ENCODE measurements around the gene YJEFN3.

YJEFN3 gene

DNA sequence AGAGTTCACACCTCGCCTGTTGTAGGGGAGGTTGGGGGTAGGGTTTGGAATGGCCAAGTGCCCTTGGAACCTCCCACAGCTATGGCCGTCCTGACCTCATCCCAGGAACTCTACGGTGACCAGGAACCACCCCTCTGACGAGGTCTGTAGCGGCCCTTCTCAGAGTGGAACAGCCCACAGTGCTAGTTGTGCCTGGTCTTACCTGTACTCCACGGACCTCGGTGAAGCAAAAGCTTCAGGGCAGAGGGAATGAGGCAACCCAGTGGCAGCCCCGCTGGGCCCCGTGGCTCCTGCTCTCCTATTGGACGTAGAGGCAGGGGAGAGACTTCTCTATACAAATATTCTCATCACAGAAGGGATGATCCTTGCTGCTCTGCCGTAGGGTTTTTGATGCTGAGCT lies 20.5 kb upstream of the YJEFN3 start:
- Histone ChIP-seq H3K4me3 (ENCODE audit: insufficient read depth, low read depth, low read length, poor library complexity, severe bottlenecking) (no peak overlapping the region), H3K27me3 (replicated peaks; ENCODE audit: control insufficient read depth, insufficient read depth, low read length, poor library complexity, severe bottlenecking) (no peaks in the 10 kb centered on the region), H3K36me3 (ENCODE audit: control insufficient read depth, insufficient read depth, low read length) (peaks cover 33% of the 10 kb centered on the region), H3K27ac (ENCODE audit: insufficient read depth, low read length, poor library complexity, severe bottlenecking) (no peak overlapping the region), H3K9me3 (ENCODE audit: control insufficient read depth, low read length) (no peaks in the 10 kb centered on the region), H3K4me1 (ENCODE audit: control insufficient read depth, insufficient read depth, low read length, poor library complexity, severe bottlenecking) (no peaks in the 10 kb centered on the region)
- DNase-seq: no peak

DNA sequence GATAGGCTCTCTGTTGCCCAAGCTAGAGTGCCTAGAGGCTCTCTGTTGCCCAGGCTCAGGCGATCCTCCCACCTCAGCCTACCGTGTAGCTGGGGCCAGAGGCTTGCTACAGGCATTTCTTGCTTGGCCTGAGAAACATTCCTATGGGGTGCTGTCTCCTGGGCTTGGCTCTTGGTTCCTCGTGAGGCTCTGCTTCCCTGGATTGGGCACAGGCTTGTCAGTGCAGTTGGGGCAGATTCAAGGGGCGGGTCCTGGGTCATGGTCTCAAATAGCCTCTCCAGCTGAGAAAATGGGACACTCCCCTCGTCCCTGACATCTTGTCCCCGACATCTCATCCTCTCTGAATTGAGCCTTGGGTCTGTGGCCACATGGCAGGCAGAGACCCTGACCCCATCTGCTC lies 18.3 kb upstream of the YJEFN3 start:
- Histone ChIP-seq H3K27ac (ENCODE audit: insufficient read depth, low read length, poor library complexity, severe bottlenecking) (no peak overlapping the region), H3K4me3 (ENCODE audit: insufficient read depth, low read depth, low read length, poor library complexity, severe bottlenecking) (no peak overlapping the region), H3K36me3 (ENCODE audit: control insufficient read depth, insufficient read depth, low read length) (peaks cover 12% of the 10 kb centered on the region), H3K4me1 (ENCODE audit: control insufficient read depth, insufficient read depth, low read length, poor library complexity, severe bottlenecking) (peaks cover 3% of the 10 kb centered on the region), H3K27me3 (replicated peaks; ENCODE audit: control insufficient read depth, insufficient read depth, low read length, poor library complexity, severe bottlenecking) (no peaks in the 10 kb centered on the region), H3K9me3 (ENCODE audit: control insufficient read depth, low read length) (no peaks in the 10 kb centered on the region)
- no peak for DNase-seq

DNA sequence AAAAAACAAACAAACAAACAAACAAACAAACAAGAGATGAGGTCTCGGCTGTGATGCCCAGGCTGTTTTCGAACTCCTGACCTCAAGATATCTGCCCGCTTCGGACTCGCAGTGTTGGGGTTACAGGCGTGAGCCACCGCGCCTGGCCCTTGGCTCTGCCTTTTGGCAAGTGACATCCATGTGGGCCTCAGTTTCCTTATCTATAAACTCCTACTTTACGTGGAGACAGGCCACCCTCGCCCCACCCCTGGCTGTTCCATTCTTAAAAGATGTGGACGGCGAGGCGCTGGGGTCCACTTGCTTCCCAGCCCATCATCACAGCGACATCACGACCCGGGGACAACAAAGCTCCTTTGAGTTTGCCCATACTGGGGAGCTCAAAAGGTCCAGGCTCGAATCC lies 15.0 kb upstream of the YJEFN3 start:
- H3K36me3 ChIP-seq (ENCODE audit: control insufficient read depth, insufficient read depth, low read length): no peaks in the 10 kb centered on the region
- peaks cover 18% of the 10 kb centered on the region for H3K4me1 ChIP-seq (ENCODE audit: control insufficient read depth, insufficient read depth, low read length, poor library complexity, severe bottlenecking)
- no peak overlapping the region for H3K4me3 ChIP-seq (ENCODE audit: insufficient read depth, low read depth, low read length, poor library complexity, severe bottlenecking)
- no peaks in the 10 kb centered on the region for H3K27me3 ChIP-seq (replicated peaks; ENCODE audit: control insufficient read depth, insufficient read depth, low read length, poor library complexity, severe bottlenecking)
- H3K9me3 ChIP-seq (ENCODE audit: control insufficient read depth, low read length): no peaks in the 10 kb centered on the region
- no peak overlapping the region for H3K27ac ChIP-seq (ENCODE audit: insufficient read depth, low read length, poor library complexity, severe bottlenecking)
- no peak for DNase-seq

DNA sequence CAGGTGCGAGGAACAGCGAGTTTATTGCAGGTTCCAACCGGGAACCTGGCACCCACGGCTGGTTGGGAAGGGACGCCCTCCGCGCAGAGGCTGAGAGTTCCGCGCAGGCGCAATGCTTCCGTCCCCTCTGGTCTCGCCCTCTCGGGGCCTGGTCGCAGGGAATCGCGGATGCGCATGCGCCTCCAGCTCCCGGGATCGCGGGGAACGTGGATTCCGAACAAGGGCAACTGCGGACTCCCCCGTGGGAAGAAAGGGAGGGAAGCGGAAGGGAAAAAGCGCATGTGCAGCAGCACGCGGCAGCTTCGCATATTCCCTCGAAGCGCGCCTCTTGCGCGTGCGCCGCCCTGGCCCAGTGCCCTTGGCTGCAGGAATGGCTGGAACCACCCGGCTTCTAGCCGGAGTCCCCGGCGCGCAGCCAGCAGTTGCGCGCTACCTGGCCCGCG lies 14.5 kb upstream of the YJEFN3 start:
- no peaks in the 10 kb centered on the region for H3K36me3 ChIP-seq (ENCODE audit: control insufficient read depth, insufficient read depth, low read length)
- no peak for DNase-seq
- H3K9me3 ChIP-seq (ENCODE audit: control insufficient read depth, low read length): no peaks in the 10 kb centered on the region
- H3K27ac ChIP-seq (ENCODE audit: insufficient read depth, low read length, poor library complexity, severe bottlenecking): no peak overlapping the region
- no peaks in the 10 kb centered on the region for H3K27me3 ChIP-seq (replicated peaks; ENCODE audit: control insufficient read depth, insufficient read depth, low read length, poor library complexity, severe bottlenecking)
- no peak overlapping the region for H3K4me3 ChIP-seq (ENCODE audit: insufficient read depth, low read depth, low read length, poor library complexity, severe bottlenecking)
- peaks cover 18% of the 10 kb centered on the region for H3K4me1 ChIP-seq (ENCODE audit: control insufficient read depth, insufficient read depth, low read length, poor library complexity, severe bottlenecking)

DNA sequence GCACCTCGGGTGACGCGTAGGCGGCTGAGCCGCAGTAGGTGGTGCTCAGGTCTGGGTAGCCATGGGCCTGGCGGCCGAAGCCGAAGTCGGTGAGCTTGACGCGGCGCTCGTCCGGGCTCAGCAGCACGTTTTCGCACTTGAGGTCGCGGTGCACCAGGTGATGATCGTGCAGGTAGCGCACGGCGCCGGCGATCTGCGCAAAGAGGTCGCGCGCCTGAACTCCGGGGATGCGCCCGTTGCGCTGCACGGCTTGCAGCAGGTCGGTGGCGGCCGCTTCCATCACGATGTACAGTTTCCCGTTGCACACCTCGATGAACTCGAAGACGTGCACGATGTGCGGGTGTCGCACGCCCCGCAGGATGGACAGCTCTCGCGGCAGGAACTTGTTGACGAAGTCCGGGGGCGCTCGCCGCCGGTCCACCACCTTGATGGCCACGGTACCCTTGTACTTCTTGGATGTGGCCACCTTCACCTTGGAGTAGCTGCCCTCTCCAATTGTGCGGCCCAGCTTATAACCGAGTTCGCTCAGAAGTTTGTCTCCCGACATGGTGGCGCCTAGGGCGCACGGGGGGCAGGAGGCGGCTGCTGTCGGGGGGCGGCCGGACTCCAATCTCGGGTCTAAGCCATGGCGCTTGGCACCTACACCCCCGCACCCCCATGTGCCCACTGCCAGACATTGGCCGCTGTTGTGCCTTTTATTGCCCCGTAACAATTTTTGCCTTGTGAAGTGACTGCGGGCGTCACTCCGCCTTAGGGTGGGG lies 13.7 kb upstream of the YJEFN3 start, which contains the start of gene TSSK6:
Gene TSSK6 (minus strand): TSS at position 668 of the 761 bp plus-strand sequence. CDS start 121 bp downstream, at position 547.
- H3K9me3 ChIP-seq (ENCODE audit: control insufficient read depth, low read length): no peaks in the 10 kb centered on the region
- H3K27ac ChIP-seq (ENCODE audit: insufficient read depth, low read length, poor library complexity, severe bottlenecking): peak within 1 kb of the TSS; percentile 78
- H3K27me3 ChIP-seq (replicated peaks; ENCODE audit: control insufficient read depth, insufficient read depth, low read length, poor library complexity, severe bottlenecking): no peaks in the 10 kb centered on the region
- peaks cover 3% of the 10 kb centered on the region for H3K36me3 ChIP-seq (ENCODE audit: control insufficient read depth, insufficient read depth, low read length)
- peak within 1 kb of the TSS; percentile 86 for H3K4me3 ChIP-seq (ENCODE audit: insufficient read depth, low read depth, low read length, poor library complexity, severe bottlenecking)
- H3K4me1 ChIP-seq (ENCODE audit: control insufficient read depth, insufficient read depth, low read length, poor library complexity, severe bottlenecking): peaks cover 18% of the 10 kb centered on the region
- no peak for DNase-seq

DNA sequence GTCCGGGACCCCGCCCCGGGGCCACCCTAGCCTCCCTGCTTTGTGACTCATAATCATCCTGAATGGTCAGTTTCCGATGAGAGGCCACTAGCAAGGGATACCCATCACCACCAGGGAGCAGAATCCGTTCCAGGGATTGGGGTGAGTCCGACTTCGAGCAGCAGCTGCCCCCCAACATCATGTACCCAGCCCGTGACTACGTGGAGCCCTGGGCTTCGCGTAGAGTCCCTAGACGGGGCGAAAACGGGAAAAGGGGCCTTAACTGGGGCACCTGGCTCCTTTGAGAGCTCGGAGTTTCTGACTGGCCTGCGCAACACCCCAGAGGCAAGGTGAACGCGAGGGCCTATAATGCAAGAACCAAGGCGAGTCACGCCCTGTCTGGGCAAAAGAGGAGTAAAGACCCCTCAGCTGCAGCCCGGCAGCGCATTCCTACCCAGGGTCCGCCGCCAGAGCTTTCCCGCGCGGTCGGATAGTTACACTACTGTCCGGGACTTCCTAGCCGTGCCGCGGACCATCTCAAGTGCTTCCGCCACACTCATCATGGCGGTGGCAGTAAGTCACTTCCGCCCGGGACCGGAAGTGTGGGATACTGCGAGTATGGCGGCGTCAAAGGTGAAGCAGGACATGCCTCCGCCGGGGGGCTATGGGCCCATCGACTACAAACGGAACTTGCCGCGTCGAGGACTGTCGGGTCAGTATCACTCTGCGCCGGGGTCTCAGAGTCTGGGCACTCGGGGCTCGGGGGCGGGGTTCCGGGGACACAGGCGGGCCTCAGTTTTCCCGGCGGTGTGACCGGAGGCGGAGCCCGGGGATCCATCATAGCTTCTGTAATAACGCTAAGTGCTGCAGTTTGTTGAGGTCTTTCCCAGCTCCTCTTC lies 12.8 kb upstream of the YJEFN3 start, which contains the start of gene NDUFA13:
Gene NDUFA13 (plus strand): TSS at position 584 of the 878 bp plus-strand sequence. CDS start 14 bp downstream, at position 598.
- H3K36me3 ChIP-seq (ENCODE audit: control insufficient read depth, insufficient read depth, low read length): peaks cover 3% of the 10 kb centered on the region
- H3K27me3 ChIP-seq (replicated peaks; ENCODE audit: control insufficient read depth, insufficient read depth, low read length, poor library complexity, severe bottlenecking): no peaks in the 10 kb centered on the region
- no peaks in the 10 kb centered on the region for H3K9me3 ChIP-seq (ENCODE audit: control insufficient read depth, low read length)
- peak within 1 kb of the TSS; percentile 78 for H3K27ac ChIP-seq (ENCODE audit: insufficient read depth, low read length, poor library complexity, severe bottlenecking)
- peak within 1 kb of the TSS; percentile 86 for H3K4me3 ChIP-seq (ENCODE audit: insufficient read depth, low read depth, low read length, poor library complexity, severe bottlenecking)
- H3K4me1 ChIP-seq (ENCODE audit: control insufficient read depth, insufficient read depth, low read length, poor library complexity, severe bottlenecking): peaks cover 18% of the 10 kb centered on the region
- peak; percentile 90 for DNase-seq

DNA sequence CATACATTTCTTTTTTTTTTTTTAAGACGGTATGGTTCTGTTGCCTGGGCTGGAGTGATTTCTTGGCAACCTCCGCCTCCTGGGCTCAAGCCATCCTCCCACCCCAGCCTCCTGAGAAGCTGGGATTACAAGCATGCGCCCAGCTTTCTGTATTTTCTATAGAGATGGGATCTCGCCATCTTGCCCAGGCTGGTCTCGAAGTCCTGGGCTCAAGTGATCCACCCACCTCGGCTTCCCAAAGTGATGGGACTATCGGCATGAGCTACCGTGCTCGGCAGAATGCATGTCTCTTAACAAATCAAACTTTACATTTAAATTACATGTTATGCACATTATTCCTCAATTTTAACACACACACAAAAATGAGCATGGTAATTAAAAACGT lies 11.5 kb upstream of the YJEFN3 start:
- Histone ChIP-seq H3K27me3 (replicated peaks; ENCODE audit: control insufficient read depth, insufficient read depth, low read length, poor library complexity, severe bottlenecking) (no peaks in the 10 kb centered on the region), H3K9me3 (ENCODE audit: control insufficient read depth, low read length) (no peaks in the 10 kb centered on the region), H3K36me3 (ENCODE audit: control insufficient read depth, insufficient read depth, low read length) (peaks cover 3% of the 10 kb centered on the region), H3K4me3 (ENCODE audit: insufficient read depth, low read depth, low read length, poor library complexity, severe bottlenecking) (no peak overlapping the region), H3K27ac (ENCODE audit: insufficient read depth, low read length, poor library complexity, severe bottlenecking) (no peak overlapping the region), H3K4me1 (ENCODE audit: control insufficient read depth, insufficient read depth, low read length, poor library complexity, severe bottlenecking) (peaks cover 18% of the 10 kb centered on the region)
- DNase-seq: no peak

DNA sequence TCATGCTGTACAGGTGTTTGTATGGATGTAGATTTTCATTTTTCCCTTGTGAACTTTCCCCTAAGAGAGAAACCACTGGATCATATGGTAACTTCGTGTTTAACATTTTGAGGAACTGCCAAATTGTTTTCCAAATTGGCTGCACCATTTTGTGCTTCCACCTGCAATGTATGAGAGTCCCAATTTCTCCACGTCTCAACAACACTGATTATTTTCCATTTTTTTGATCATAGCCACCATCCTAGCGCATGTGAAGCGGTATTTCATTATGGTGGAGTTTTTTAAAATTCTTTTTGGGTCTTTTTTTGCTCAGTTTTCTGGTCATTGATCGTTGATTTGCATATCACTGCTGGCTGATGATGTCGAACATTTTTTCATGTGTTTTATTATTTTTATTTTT lies 7.7 kb upstream of the YJEFN3 start:
- no peaks in the 10 kb centered on the region for H3K27me3 ChIP-seq (replicated peaks; ENCODE audit: control insufficient read depth, insufficient read depth, low read length, poor library complexity, severe bottlenecking)
- H3K4me1 ChIP-seq (ENCODE audit: control insufficient read depth, insufficient read depth, low read length, poor library complexity, severe bottlenecking): peaks cover 12% of the 10 kb centered on the region
- no peak overlapping the region for H3K27ac ChIP-seq (ENCODE audit: insufficient read depth, low read length, poor library complexity, severe bottlenecking)
- no peak for DNase-seq
- H3K36me3 ChIP-seq (ENCODE audit: control insufficient read depth, insufficient read depth, low read length): peaks cover 4% of the 10 kb centered on the region
- no peak overlapping the region for H3K4me3 ChIP-seq (ENCODE audit: insufficient read depth, low read depth, low read length, poor library complexity, severe bottlenecking)
- no peaks in the 10 kb centered on the region for H3K9me3 ChIP-seq (ENCODE audit: control insufficient read depth, low read length)

DNA sequence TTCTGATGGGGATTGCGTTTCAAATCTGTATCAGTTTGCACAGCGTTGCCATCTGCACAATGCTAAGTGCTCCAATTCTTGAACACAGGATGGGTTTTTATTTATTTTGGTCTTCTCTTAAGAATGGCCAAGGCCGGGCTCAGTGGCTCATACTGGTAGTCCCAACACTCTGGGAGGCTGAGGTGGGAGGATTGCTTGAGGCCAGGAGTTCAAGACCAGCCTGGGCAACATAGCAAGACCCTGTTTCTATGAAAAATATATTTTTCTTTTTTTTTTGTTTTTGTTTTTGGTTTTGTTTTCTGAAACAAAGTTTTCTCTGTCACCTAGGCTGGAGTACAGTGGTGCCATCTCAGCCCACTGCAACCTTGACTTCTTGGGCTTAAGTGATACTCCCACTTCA lies 5.5 kb upstream of the YJEFN3 start:
- DNase-seq: no peak
- no peaks in the 10 kb centered on the region for H3K9me3 ChIP-seq (ENCODE audit: control insufficient read depth, low read length)
- H3K4me1 ChIP-seq (ENCODE audit: control insufficient read depth, insufficient read depth, low read length, poor library complexity, severe bottlenecking): no peaks in the 10 kb centered on the region
- peaks cover 21% of the 10 kb centered on the region for H3K36me3 ChIP-seq (ENCODE audit: control insufficient read depth, insufficient read depth, low read length)
- H3K27ac ChIP-seq (ENCODE audit: insufficient read depth, low read length, poor library complexity, severe bottlenecking): no peak overlapping the region
- no peak overlapping the region for H3K4me3 ChIP-seq (ENCODE audit: insufficient read depth, low read depth, low read length, poor library complexity, severe bottlenecking)
- no peaks in the 10 kb centered on the region for H3K27me3 ChIP-seq (replicated peaks; ENCODE audit: control insufficient read depth, insufficient read depth, low read length, poor library complexity, severe bottlenecking)

DNA sequence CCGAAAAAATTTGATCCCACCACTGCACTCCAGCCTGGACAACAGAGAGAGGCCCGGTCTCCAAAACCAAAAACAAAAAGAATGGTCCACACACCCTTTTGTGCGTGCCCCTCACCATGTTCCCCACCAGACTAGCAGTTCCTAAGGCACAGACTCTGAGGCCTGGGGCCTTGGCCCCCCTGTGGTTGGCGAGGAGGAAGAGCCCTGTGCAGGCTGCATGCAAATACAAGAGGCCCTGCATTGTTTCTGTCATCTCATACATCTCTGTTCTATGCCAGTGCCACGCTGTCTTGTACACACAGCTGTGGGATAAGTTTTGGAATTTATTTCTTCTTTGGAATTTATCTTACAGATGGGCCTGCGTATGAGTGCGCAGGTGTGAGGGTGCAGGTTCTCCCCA lies 4.7 kb upstream of the YJEFN3 start:
- H3K9me3 ChIP-seq (ENCODE audit: control insufficient read depth, low read length): no peaks in the 10 kb centered on the region
- H3K4me3 ChIP-seq (ENCODE audit: insufficient read depth, low read depth, low read length, poor library complexity, severe bottlenecking): no peak overlapping the region
- no peaks in the 10 kb centered on the region for H3K27me3 ChIP-seq (replicated peaks; ENCODE audit: control insufficient read depth, insufficient read depth, low read length, poor library complexity, severe bottlenecking)
- no peaks in the 10 kb centered on the region for H3K4me1 ChIP-seq (ENCODE audit: control insufficient read depth, insufficient read depth, low read length, poor library complexity, severe bottlenecking)
- no peak for DNase-seq
- peaks cover 24% of the 10 kb centered on the region for H3K36me3 ChIP-seq (ENCODE audit: control insufficient read depth, insufficient read depth, low read length)
- H3K27ac ChIP-seq (ENCODE audit: insufficient read depth, low read length, poor library complexity, severe bottlenecking): no peak overlapping the region

Measured in effector memory CD4-positive, alpha-beta T cell (primary cell).